ENCODE data around the gene LRRC37B. TPM values are rescaled to one million over a fixed set of nuclear protein-coding genes. Genes with fewer than 3 reads are reported as not detected.

The LRRC37B gene
- total RNA-seq, 1 experiment from 2014 or later = 20.6 TPM

GRCh38 chr17:31997005-31997404 is 10.2 kb upstream of the LRRC37B start (continued):
- no peak for TF ChIP-seq ZNF671 (CRISPR knock-in tag; IDR thresholded peaks at IDR 0.05)

GRCh38 chr17:32007463-32008298 is 498 bp downstream of the LRRC37B start:
- no peaks in the 10 kb centered on the region for H3K9me3 Mint-ChIP-seq
- H3K27ac Mint-ChIP-seq = peak overlapping the region; percentile 6; the same call in 1 of the 2 replicates
- peaks cover 23% of the 10 kb centered on the region for H3K4me1 Mint-ChIP-seq
- no peaks in the 10 kb centered on the region; the same call in 1 of the 2 replicates for H3K36me3 Mint-ChIP-seq
- ChIA-PET CTCF (interaction anchor here (0.7 to 3.8 kb wide), 25 partner anchors 9 to 252 kb away, joined by 3 to 76 read pairs (median 5); partner anchors contain the start of genes COPRS, RHOT1, SUZ12 and UTP6), POLR2A (interaction anchor here (0.5 kb wide), 1 partner anchor 52 kb away, joined by 6 read pairs; no protein-coding TSS in a partner anchor)
- ATAC-seq (peak; percentile 56), DNase-seq (ENCODE audit: low spot score) (peak; percentile 28)
- H3K4me3 Mint-ChIP-seq = peak overlapping the region; percentile 79
- peaks cover 19% of the 10 kb centered on the region for H3K27me3 Mint-ChIP-seq (ENCODE audit: low read depth)
- TF ChIP-seq USF2 (CRISPR knock-in tag; IDR thresholded peaks at IDR 0.05) (no peak), KAT7 (CRISPR knock-in tag; IDR thresholded peaks at IDR 0.05; ENCODE audit: borderline replicate concordance) (no peak), CDX4 (CRISPR knock-in tag; IDR thresholded peaks at IDR 0.05; ENCODE audit: borderline replicate concordance) (no peak), ZNF281 (CRISPR knock-in tag; IDR thresholded peaks at IDR 0.05) (0 out of 2 replicates have a peak, but pooled peaks have one; percentile 58), SP1 (CRISPR knock-in tag; conservative IDR thresholded peaks at IDR 0.05) (0 out of 2 replicates have a peak, but pooled peaks have one; percentile 3), ZNF263 (CRISPR knock-in tag; IDR thresholded peaks at IDR 0.05; ENCODE audit: low read depth) (peak; percentile 44; the same call in 1 of the 2 replicates), ZNF532 (CRISPR knock-in tag; IDR thresholded peaks at IDR 0.05; ENCODE audit: borderline replicate concordance) (no peak), MXD4 (CRISPR knock-in tag; IDR thresholded peaks at IDR 0.05; ENCODE audit: borderline replicate concordance) (no peak), SMAD4 (CRISPR knock-in tag; IDR thresholded peaks at IDR 0.05) (no peak), FOXK1 (CRISPR knock-in tag; IDR thresholded peaks at IDR 0.05) (0 out of 2 replicates have a peak, but pooled peaks have one; percentile 3), TEAD1 (CRISPR knock-in tag; IDR thresholded peaks at IDR 0.05) (no peak), EMX1 (CRISPR knock-in tag; IDR thresholded peaks at IDR 0.05) (no peak), JUN (CRISPR knock-in tag; IDR thresholded peaks at IDR 0.05) (no peak), FOXP1 (CRISPR knock-in tag; IDR thresholded peaks at IDR 0.05; ENCODE audit: borderline replicate concordance) (peak; percentile 82; the same call in 1 of the 2 replicates), NFYB (CRISPR knock-in tag; conservative IDR thresholded peaks at IDR 0.05; ENCODE audit: low read depth) (no peak), ZNF425 (CRISPR knock-in tag; conservative IDR thresholded peaks at IDR 0.05) (no peak), SMAD3 (CRISPR knock-in tag; IDR thresholded peaks at IDR 0.05; ENCODE audit: borderline replicate concordance) (no peak), NR1H2 (CRISPR knock-in tag; IDR thresholded peaks at IDR 0.05) (no peak), RORB (CRISPR knock-in tag; IDR thresholded peaks at IDR 0.05) (no peak), CREB1 (CRISPR knock-in tag; IDR thresholded peaks at IDR 0.05) (no peak), CBFB (CRISPR knock-in tag; IDR thresholded peaks at IDR 0.05; ENCODE audit: low read depth) (no peak), MLX (CRISPR knock-in tag; IDR thresholded peaks at IDR 0.05) (no peak), NR3C1 (CRISPR knock-in tag; conservative IDR thresholded peaks at IDR 0.05; ENCODE audit: low read depth) (no peak)

Data from WTC11 (cell line).